HL-60 (cell line): ENCODE measurements around the gene SERF2.

Source experiments
- GABPA ChIP-seq: IDR thresholded peaks from 2 replicates; pipeline ENCODE4 v1.6.1; 2012; ENCODE audit warnings: low read depth
- POLR2AphosphoS5 ChIP-seq: IDR thresholded peaks from 2 replicates; pipeline ENCODE4 v1.6.1; 2012; ENCODE audit warnings: low read depth
- TF ChIP-seq, protein P1 (sequence below): IDR thresholded peaks from one replicate; pipeline ENCODE4 v1.5.1; 2011; ENCODE audit warnings: low read length, control low read depth, inconsistent platforms; ENCODE audit not compliant: insufficient read depth
- TF ChIP-seq, protein P2 (sequence below): IDR thresholded peaks from 2 replicates; pipeline ENCODE4 v1.6.1; 2012; ENCODE audit warnings: low read depth; ENCODE audit not compliant: insufficient replicate concordance

DNA sequence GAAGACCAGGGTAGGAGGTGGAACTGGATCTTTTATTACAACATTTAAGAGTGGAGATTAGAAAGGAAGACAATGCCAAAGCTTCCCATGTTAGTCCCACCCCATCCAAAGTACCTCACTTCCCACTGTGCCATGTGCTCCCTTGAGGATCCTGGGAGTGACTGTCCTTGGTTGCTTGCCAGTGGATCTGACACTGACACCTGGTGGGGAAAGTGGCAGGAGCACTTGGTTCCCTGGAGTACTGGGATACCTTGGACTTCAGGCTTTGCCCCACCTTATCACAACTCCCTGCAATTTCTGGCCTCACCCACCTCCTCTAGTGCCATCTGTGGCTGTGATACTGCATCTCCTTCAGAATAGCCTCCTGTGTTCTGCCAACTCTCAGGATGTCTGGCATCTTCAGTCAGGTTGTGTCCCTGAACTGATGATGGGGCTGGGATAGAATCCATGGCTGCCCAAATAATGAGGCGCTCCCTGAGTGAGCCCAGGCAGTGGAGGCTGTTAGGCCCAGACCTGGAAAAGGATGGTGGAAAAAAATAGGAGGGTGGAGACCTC is 16.6 kb upstream of the SERF2 start:
- TF ChIP-seq, protein P1, sequence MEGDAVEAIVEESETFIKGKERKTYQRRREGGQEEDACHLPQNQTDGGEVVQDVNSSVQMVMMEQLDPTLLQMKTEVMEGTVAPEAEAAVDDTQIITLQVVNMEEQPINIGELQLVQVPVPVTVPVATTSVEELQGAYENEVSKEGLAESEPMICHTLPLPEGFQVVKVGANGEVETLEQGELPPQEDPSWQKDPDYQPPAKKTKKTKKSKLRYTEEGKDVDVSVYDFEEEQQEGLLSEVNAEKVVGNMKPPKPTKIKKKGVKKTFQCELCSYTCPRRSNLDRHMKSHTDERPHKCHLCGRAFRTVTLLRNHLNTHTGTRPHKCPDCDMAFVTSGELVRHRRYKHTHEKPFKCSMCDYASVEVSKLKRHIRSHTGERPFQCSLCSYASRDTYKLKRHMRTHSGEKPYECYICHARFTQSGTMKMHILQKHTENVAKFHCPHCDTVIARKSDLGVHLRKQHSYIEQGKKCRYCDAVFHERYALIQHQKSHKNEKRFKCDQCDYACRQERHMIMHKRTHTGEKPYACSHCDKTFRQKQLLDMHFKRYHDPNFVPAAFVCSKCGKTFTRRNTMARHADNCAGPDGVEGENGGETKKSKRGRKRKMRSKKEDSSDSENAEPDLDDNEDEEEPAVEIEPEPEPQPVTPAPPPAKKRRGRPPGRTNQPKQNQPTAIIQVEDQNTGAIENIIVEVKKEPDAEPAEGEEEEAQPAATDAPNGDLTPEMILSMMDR: no peak
- TF ChIP-seq, protein P2, sequence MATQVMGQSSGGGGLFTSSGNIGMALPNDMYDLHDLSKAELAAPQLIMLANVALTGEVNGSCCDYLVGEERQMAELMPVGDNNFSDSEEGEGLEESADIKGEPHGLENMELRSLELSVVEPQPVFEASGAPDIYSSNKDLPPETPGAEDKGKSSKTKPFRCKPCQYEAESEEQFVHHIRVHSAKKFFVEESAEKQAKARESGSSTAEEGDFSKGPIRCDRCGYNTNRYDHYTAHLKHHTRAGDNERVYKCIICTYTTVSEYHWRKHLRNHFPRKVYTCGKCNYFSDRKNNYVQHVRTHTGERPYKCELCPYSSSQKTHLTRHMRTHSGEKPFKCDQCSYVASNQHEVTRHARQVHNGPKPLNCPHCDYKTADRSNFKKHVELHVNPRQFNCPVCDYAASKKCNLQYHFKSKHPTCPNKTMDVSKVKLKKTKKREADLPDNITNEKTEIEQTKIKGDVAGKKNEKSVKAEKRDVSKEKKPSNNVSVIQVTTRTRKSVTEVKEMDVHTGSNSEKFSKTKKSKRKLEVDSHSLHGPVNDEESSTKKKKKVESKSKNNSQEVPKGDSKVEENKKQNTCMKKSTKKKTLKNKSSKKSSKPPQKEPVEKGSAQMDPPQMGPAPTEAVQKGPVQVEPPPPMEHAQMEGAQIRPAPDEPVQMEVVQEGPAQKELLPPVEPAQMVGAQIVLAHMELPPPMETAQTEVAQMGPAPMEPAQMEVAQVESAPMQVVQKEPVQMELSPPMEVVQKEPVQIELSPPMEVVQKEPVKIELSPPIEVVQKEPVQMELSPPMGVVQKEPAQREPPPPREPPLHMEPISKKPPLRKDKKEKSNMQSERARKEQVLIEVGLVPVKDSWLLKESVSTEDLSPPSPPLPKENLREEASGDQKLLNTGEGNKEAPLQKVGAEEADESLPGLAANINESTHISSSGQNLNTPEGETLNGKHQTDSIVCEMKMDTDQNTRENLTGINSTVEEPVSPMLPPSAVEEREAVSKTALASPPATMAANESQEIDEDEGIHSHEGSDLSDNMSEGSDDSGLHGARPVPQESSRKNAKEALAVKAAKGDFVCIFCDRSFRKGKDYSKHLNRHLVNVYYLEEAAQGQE: no peak
- TF ChIP-seq POLR2AphosphoS5: no peak
- TF ChIP-seq GABPA: no peak
